Osteoblast (primary cell): ENCODE measurements around the gene GALNT9. TPM values are rescaled to one million over a fixed set of nuclear protein-coding genes. Genes with fewer than 3 reads are reported as not detected.

ENCODE experiments used
- DNase-seq: peaks from one replicate; pipeline ENCODE4 v3.0.0; 2011; ENCODE audit warnings: low spot score, mixed read lengths; ENCODE audit not compliant: insufficient read length; ENCODE audit errors: missing footprints
- H2AFZ ChIP-seq: 2 replicates; pipeline ENCODE4 v1.6.0; 2011; ENCODE audit warnings: mild to moderate bottlenecking, low read length
- H3K27ac ChIP-seq: 2 replicates; pipeline ENCODE4 v1.5.1; 2011; ENCODE audit warnings: mild to moderate bottlenecking, low read depth, low read length, moderate library complexity
- H3K27me3 ChIP-seq: 2 replicates; pipeline ENCODE4 v1.6.0; 2012; ENCODE audit warnings: mild to moderate bottlenecking, control low read depth, inconsistent platforms, low read length, moderate library complexity; ENCODE audit not compliant: insufficient read depth
- H3K36me3 ChIP-seq: 2 replicates; pipeline ENCODE4 v1.5.1; 2011; ENCODE audit warnings: mild to moderate bottlenecking, low read length, control low read depth, moderate library complexity; ENCODE audit not compliant: insufficient read depth
- H3K4me1 ChIP-seq: 2 replicates; pipeline ENCODE4 v1.5.1; 2011; ENCODE audit warnings: mild to moderate bottlenecking, low read length, control low read depth, moderate library complexity; ENCODE audit not compliant: insufficient read depth
- H3K4me2 ChIP-seq: 2 replicates; pipeline ENCODE4 v1.6.0; 2011; ENCODE audit warnings: mild to moderate bottlenecking, low read length; ENCODE audit not compliant: insufficient read depth
- H3K4me3 ChIP-seq: fragments of 200-600 bp; sonication (generic); 3 replicates; pipeline ENCODE4 v1.5.1; 2012; ENCODE audit warnings: mild to moderate bottlenecking, low read length, inconsistent platforms; ENCODE audit not compliant: insufficient read depth
- H3K79me2 ChIP-seq: 2 replicates; pipeline ENCODE4 v1.6.0; 2012; ENCODE audit warnings: mild to moderate bottlenecking, low read length, control low read depth, inconsistent platforms; ENCODE audit not compliant: insufficient read depth
- H3K9me3 ChIP-seq: 2 replicates; pipeline ENCODE4 v1.5.1; 2011; ENCODE audit warnings: low read depth, low read length, control low read depth
- H4K20me1 ChIP-seq: 2 replicates; pipeline ENCODE4 v1.6.0; 2012; ENCODE audit warnings: mild to moderate bottlenecking, low read length, control low read depth; ENCODE audit not compliant: insufficient read depth
- total RNA-seq: library from RNA; depleted of rRNA; stranded (reverse); fragments of >200 nt; gene quantifications from 2 replicates; pipeline ENCODE4 v1.2.3, GENCODE V29; 2012
- TF ChIP-seq, protein P1 (sequence below): IDR thresholded peaks from 2 replicates; pipeline ENCODE4 v1.5.1; 2011; ENCODE audit warnings: mild to moderate bottlenecking, low read depth, low read length, moderate library complexity; ENCODE audit errors: extremely low read depth

The GALNT9 gene
- total RNA-seq, 1 donor, result 0.36 TPM

DNA sequence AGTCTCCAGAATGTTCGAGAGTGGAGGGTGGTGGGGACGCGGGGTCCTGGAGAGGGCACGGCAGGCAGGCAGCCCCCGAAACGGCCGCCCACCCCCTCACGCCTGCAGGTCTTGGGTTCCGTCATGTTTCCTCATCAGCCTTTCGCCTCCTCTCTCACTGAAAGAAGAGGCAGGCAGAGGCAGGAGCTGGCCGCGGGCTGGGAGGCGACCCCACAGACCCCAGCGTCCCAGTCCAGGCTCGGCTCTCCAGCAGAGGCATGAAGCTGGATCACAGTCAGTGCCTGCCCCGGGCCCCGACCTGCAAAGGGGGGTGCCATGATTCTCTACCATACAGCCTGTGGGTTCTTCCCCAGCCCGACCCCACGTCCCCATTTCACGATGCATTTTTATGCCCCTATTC, 13.4 kb downstream of the GALNT9 start:
- DNase-seq, result no peak
- no peaks in the 10 kb centered on the region for H3K36me3 ChIP-seq
- H2AFZ ChIP-seq, result no peak overlapping the region
- no peak overlapping the region for H3K4me2 ChIP-seq
- H4K20me1 ChIP-seq, result no peaks in the 10 kb centered on the region
- H3K4me3 ChIP-seq, result no peak overlapping the region
- H3K4me1 ChIP-seq, result no peaks in the 10 kb centered on the region
- H3K9me3 ChIP-seq, result peaks cover 3% of the 10 kb centered on the region
- H3K27me3 ChIP-seq, result no peaks in the 10 kb centered on the region
- no peaks in the 10 kb centered on the region for H3K79me2 ChIP-seq
- TF ChIP-seq, protein P1, sequence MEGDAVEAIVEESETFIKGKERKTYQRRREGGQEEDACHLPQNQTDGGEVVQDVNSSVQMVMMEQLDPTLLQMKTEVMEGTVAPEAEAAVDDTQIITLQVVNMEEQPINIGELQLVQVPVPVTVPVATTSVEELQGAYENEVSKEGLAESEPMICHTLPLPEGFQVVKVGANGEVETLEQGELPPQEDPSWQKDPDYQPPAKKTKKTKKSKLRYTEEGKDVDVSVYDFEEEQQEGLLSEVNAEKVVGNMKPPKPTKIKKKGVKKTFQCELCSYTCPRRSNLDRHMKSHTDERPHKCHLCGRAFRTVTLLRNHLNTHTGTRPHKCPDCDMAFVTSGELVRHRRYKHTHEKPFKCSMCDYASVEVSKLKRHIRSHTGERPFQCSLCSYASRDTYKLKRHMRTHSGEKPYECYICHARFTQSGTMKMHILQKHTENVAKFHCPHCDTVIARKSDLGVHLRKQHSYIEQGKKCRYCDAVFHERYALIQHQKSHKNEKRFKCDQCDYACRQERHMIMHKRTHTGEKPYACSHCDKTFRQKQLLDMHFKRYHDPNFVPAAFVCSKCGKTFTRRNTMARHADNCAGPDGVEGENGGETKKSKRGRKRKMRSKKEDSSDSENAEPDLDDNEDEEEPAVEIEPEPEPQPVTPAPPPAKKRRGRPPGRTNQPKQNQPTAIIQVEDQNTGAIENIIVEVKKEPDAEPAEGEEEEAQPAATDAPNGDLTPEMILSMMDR, result no peak
- H3K27ac ChIP-seq, result no peak overlapping the region

DNA sequence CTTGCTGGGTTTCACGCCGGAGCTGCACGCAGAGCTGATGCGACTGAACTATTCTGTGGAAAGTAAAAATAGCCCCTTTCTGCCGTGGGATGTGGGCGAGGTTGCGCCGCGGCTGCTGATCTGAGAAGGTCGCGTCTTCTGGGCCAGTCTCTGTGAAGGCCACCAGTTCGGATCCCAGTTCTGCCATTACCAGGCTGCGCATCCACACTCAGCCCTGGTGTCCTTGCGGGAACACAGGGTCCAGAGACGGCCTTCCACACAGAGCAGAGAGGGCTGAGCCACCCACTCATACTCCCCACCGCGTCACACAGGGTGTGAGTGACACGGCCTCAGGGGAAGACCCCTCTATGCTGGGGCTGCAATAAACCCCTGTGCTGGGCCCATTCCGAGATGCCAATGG, 13.9 kb downstream of the GALNT9 start:
- Histone ChIP-seq H4K20me1 (no peaks in the 10 kb centered on the region), H3K4me3 (no peak overlapping the region), H3K9me3 (peaks cover 3% of the 10 kb centered on the region), H3K27ac (no peak overlapping the region), H3K36me3 (no peaks in the 10 kb centered on the region), H3K4me1 (no peaks in the 10 kb centered on the region), H3K4me2 (no peak overlapping the region), H3K27me3 (no peaks in the 10 kb centered on the region), H3K79me2 (no peaks in the 10 kb centered on the region), H2AFZ (no peak overlapping the region)
- TF ChIP-seq, protein P1, result no peak
- no peak for DNase-seq

DNA sequence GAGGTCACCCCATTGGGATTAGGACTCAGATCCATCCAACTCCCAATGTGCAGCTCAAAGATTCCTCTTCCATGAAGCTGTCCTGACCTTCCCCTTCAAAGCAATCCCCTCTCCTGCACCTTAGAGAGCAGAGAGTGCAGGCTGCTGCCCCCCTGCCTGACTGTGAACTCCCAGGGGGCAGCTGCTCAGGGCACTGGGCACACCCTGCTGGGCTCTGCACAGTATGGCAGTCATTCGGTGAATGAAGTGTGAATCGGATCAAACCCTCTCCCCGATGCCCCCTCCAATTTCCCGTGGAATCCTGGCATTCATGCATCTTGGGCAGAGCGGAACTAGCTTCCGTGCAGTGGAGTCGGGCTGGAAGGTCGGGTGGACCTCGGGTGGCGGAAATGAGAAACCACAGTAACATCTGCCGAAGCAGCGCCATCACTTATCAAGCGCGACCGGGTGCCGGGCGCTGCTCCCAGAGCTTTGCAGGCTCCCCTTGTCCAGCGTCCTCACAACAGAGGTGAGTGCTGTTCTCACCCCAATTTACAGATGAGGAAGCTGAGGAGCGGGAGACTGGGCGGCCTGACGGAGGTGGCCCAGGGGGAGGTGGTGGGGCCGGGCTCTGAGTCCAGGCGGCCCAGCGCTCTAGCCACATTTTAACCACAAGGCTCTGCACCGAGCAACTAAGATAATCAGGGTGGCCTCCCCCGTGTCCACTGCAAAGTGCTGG, 14.7 kb downstream of the GALNT9 start:
- DNase-seq, result no peak
- Histone ChIP-seq H3K9me3 (peaks cover 3% of the 10 kb centered on the region), H3K27me3 (no peaks in the 10 kb centered on the region), H3K36me3 (no peaks in the 10 kb centered on the region), H4K20me1 (no peaks in the 10 kb centered on the region), H3K4me2 (no peak overlapping the region), H2AFZ (no peak overlapping the region), H3K4me3 (no peak overlapping the region), H3K4me1 (no peaks in the 10 kb centered on the region), H3K79me2 (no peaks in the 10 kb centered on the region), H3K27ac (no peak overlapping the region)
- TF ChIP-seq, protein P1, result no peak

DNA sequence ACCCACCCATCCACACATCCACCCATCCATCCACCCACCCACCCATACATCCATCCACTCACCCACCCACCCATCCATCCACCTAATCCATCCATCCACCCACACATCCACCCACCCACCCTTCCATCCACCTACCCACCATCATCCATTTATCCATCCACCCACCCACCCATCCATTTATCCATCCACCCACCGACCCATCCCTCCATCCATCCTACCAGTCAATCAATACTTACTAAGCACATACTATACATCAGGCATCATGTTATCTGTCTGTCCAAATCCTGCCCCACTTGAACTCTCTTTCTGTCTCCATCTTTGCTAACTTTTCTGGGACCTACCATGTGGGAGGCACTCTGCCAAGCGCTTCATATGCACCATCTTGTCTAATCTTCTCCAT, 15.4 kb downstream of the GALNT9 start:
- Histone ChIP-seq H3K79me2 (no peaks in the 10 kb centered on the region), H3K9me3 (peaks cover 3% of the 10 kb centered on the region), H3K4me1 (no peaks in the 10 kb centered on the region), H3K4me2 (no peak overlapping the region), H3K27me3 (no peaks in the 10 kb centered on the region), H3K36me3 (no peaks in the 10 kb centered on the region), H4K20me1 (no peaks in the 10 kb centered on the region), H3K27ac (no peak overlapping the region), H2AFZ (no peak overlapping the region), H3K4me3 (no peak overlapping the region)
- DNase-seq, result no peak
- TF ChIP-seq, protein P1, result no peak
